Suprapubic skin (tissue), 3 donors: ENCODE results near the gene TEX51.

Experiments used
- EP300 ChIP-seq: sonication (generic); formaldehyde crosslinking; IDR thresholded peaks from one replicate; pipeline ENCODE4 v1.6.1; 2017; ENCODE audit warnings: antibody characterized with exemption
- POLR2A ChIP-seq, 2 donors: fragments of 450-650 bp; IDR thresholded peaks; one replicate each; pipeline ENCODE4 v1.6.1; 2017; ENCODE audit warnings: antibody characterized with exemption in 2 of 2, mild to moderate bottlenecking in 2 of 2, moderate library complexity in 2 of 2
- TF ChIP-seq, protein P1 (sequence below), 2 donors: fragments of 200-600 bp in 1 of 2; fragments of 450-650 bp in 1 of 2; sonication (generic) in 1 of 2; IDR thresholded peaks; one replicate each; pipeline ENCODE4 v1.5.1; 2016 to 2019; ENCODE audit warnings: antibody characterized with exemption in 2 of 2, mild to moderate bottlenecking in 1 of 2, moderate library complexity in 1 of 2

DNA sequence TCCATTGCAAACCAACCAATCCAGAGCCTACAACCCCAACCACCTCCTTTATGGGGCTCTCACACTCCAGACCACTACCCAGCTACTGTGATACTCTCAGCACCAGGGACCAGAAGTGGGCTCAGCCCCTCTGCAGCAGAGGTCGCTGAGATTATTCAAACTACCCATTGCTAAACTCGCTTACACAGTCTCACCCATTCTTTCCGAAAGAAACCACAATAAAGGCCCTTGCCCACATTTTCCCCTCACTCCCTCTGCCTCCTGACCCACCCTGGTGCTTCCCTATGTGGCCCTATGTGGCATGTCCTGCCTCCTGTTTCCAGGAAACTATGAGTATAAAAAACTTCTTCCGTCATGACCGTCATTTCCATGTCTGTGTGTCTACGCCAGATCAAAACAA lies 10.7 kb downstream of the TEX51 start:
- no peak for TF ChIP-seq POLR2A (IDR thresholded peaks at IDR 0.05)
- TF ChIP-seq, protein P1, sequence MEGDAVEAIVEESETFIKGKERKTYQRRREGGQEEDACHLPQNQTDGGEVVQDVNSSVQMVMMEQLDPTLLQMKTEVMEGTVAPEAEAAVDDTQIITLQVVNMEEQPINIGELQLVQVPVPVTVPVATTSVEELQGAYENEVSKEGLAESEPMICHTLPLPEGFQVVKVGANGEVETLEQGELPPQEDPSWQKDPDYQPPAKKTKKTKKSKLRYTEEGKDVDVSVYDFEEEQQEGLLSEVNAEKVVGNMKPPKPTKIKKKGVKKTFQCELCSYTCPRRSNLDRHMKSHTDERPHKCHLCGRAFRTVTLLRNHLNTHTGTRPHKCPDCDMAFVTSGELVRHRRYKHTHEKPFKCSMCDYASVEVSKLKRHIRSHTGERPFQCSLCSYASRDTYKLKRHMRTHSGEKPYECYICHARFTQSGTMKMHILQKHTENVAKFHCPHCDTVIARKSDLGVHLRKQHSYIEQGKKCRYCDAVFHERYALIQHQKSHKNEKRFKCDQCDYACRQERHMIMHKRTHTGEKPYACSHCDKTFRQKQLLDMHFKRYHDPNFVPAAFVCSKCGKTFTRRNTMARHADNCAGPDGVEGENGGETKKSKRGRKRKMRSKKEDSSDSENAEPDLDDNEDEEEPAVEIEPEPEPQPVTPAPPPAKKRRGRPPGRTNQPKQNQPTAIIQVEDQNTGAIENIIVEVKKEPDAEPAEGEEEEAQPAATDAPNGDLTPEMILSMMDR (IDR thresholded peaks at IDR 0.05), result no peak
- no peak for TF ChIP-seq EP300
